ENCODE data around the gene EPB41L1.

GRCh38 chr20:36205026-36205425 lies 50.5 kb downstream of the EPB41L1 start:
- TF ChIP-seq CTCF (conservative IDR thresholded peaks at IDR 0.05) (no peak), EZH2 (IDR thresholded peaks at IDR 0.05; ENCODE audit: low read depth) (no peak)
